NCI-H2196 (cell line): ENCODE measurements around the gene PKIB.
"Not testable (repeated sequence)": the region's sequence is repeated elsewhere in the genome, so short reads cannot be mapped to it uniquely, and the experiment has no call there.

Experiments
- DNase-seq: peaks from one replicate; lab custom pipeline; 2025; ENCODE audit not compliant: unreplicated experiment; lab: John Stamatoyannopoulos, UW

PKIB gene

GRCh38 chr6:122609881-122610689, at the start of gene PKIB:
TSS of gene PKIB (plus strand) at chr6:122610405. CDS start at chr6:122717795, 107,390 bp downstream.
- DNase-seq = peak; percentile 79

GRCh38 chr6:122563364-122564052, 46.7 kb upstream of the PKIB start:
- no peak for DNase-seq

- no peak for DNase-seq
These were observed 46.0 kb upstream of the PKIB start for GRCh38 chr6:122564230-122564629.

GRCh38 chr6:122565708-122566107, 44.5 kb upstream of the PKIB start:
- no peak for DNase-seq

- DNase-seq = no peak
These were observed 43.2 kb upstream of the PKIB start for GRCh38 chr6:122567034-122567433.

- DNase-seq = no peak
These were observed 41.9 kb upstream of the PKIB start for GRCh38 chr6:122568350-122568749.

GRCh38 chr6:122568797-122569221, 41.4 kb upstream of the PKIB start:
- no peak for DNase-seq

GRCh38 chr6:122569230-122569771, 40.9 kb upstream of the PKIB start:
- DNase-seq = no peak

GRCh38 chr6:122571888-122572287, 38.3 kb upstream of the PKIB start:
- no peak for DNase-seq

GRCh38 chr6:122576888-122577287, 33.3 kb upstream of the PKIB start:
- DNase-seq = no peak

- no peak for DNase-seq
These were observed 31.2 kb upstream of the PKIB start for GRCh38 chr6:122578961-122579360.

- DNase-seq = no peak
These were observed 29.5 kb upstream of the PKIB start for GRCh38 chr6:122580737-122581136.

- DNase-seq = no peak
These were observed 21.1 kb upstream of the PKIB start for GRCh38 chr6:122589115-122589514.

GRCh38 chr6:122598295-122598694, 11.9 kb upstream of the PKIB start:
- DNase-seq = not testable (repeated sequence)

- DNase-seq = no peak
These were observed 5.5 kb upstream of the PKIB start for GRCh38 chr6:122604676-122605075.

- DNase-seq = peak; percentile 19
These were observed 668 bp downstream of the PKIB start for GRCh38 chr6:122610690-122611455.

GRCh38 chr6:122612838-122613237, 2.6 kb downstream of the PKIB start:
- DNase-seq = no peak

GRCh38 chr6:122614303-122614702, 4.1 kb downstream of the PKIB start:
- DNase-seq = no peak

- no peak for DNase-seq
These were observed 5.2 kb downstream of the PKIB start for GRCh38 chr6:122615409-122615808.

- no peak for DNase-seq
These were observed 6.7 kb downstream of the PKIB start for GRCh38 chr6:122616877-122617276.

GRCh38 chr6:122619309-122619708, 9.1 kb downstream of the PKIB start:
- no peak for DNase-seq
